ENCODE results near the gene NTRK2. TPM values are rescaled to one million over a fixed set of nuclear protein-coding genes. Genes with fewer than 3 reads are reported as not detected.

Gene NTRK2
- total RNA-seq, 5 donors from 2014 or later (not counting 1 experiment from before 2014, with no cell fraction given) = 0.05 to 0.39 (median 0.12) TPM; not detected in 1

DNA sequence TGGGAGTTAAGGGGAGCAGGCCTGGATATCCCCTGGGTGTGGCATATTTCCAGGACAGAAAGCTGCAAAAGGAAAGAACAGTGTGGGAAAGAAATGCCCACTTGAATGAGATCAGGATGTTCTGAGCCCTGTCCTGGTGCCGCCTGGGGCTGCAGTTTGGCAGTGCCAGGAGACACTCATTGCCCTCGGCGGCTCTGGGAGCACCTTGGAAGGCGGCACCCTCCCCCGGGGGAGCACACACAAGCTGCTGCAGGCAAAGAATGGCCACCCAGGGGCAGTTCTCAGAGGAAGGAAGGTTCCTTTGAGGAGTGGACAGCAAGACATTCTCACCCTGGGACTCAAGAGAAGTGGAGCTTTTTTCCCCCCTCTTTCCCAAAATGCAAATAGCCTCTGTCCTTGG lies 305.3 kb downstream of the NTRK2 start:
- H3K27me3 Mint-ChIP-seq = peaks cover 3% of the 10 kb centered on the region in 2 donors
- H3K36me3 ChIP-seq (ENCODE audit: control insufficient read depth in 2 of 2, extremely low read depth in 1 of 2, insufficient read depth in 1 of 2, low read length in 1 of 2) = no peaks in the 10 kb centered on the region
- no peaks in the 10 kb centered on the region for H3K36me3 Mint-ChIP-seq
- no peaks in the 10 kb centered on the region for H3K4me1 ChIP-seq (ENCODE audit: control insufficient read depth in 1 of 2, extremely low read depth in 1 of 2, insufficient read depth in 2 of 2, low read length in 2 of 2)
- H3K4me1 Mint-ChIP-seq = no peaks in the 10 kb centered on the region
- ChIA-PET CTCF (no interaction called here), POLR2A (no interaction called here)
- no peak overlapping the region for H3K27ac ChIP-seq (ENCODE audit: low read length)
- ATAC-seq (replicated peaks in 1 of 4) = no peak
- no peak overlapping the region for H3K4me3 Mint-ChIP-seq
- 87% methylated on average over 3 of the region's 5 CpGs for WGBS (ENCODE audit: insufficient coverage)
- no peak for DNase-seq
- no peak overlapping the region for H3K27ac Mint-ChIP-seq
- H3K9me3 ChIP-seq = no peaks in the 10 kb centered on the region
- peaks cover 0 to 7% (median 0%) of the 10 kb centered on the region in 3 donors for H3K9me3 Mint-ChIP-seq
- peaks cover 0 to 4% of the 10 kb centered on the region in 2 experiments for H3K27me3 ChIP-seq (replicated peaks in 1 of 2; ENCODE audit: control insufficient read depth in 2 of 2, extremely low read depth in 1 of 2, insufficient read depth in 2 of 2, low read length in 1 of 2)
- H3K4me3 ChIP-seq (ENCODE audit: control insufficient read depth in 1 of 2, extremely low read depth in 1 of 2, low read length in 1 of 2) = no peak overlapping the region

DNA sequence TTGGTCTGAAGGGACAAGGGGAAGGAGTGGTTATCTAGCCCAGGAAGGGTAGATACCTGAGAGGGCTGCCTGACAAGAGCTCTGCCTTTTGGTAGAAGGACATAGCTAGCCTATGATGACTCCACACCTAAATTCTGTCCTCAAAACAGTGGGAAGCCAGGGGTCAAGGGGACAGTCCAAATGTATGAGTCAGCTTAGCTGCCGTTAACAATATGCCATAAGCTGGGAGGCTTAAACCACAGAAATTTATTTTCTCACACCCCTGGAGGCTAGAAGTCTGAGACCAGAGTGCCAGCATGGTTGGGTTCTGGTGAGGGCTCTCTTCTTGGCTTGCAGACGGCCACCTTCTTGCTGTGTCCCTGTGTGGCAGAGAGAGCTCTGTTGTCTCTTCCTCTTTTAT lies 306.4 kb downstream of the NTRK2 start:
- H3K4me1 Mint-ChIP-seq = no peaks in the 10 kb centered on the region
- no peak for DNase-seq
- Histone ChIP-seq H3K4me1 (ENCODE audit: control insufficient read depth in 1 of 2, extremely low read depth in 1 of 2, insufficient read depth in 2 of 2, low read length in 2 of 2) (no peaks in the 10 kb centered on the region), H3K27ac (ENCODE audit: low read length) (no peak overlapping the region), H3K9me3 (no peaks in the 10 kb centered on the region), H3K27me3 (replicated peaks in 1 of 2; ENCODE audit: control insufficient read depth in 2 of 2, extremely low read depth in 1 of 2, insufficient read depth in 2 of 2, low read length in 1 of 2) (peaks cover 0 to 4% of the 10 kb centered on the region in 2 experiments), H3K4me3 (ENCODE audit: control insufficient read depth in 1 of 2, extremely low read depth in 1 of 2, low read length in 1 of 2) (no peak overlapping the region), H3K36me3 (ENCODE audit: control insufficient read depth in 2 of 2, extremely low read depth in 1 of 2, insufficient read depth in 1 of 2, low read length in 1 of 2) (no peaks in the 10 kb centered on the region)
- no peak overlapping the region for H3K27ac Mint-ChIP-seq
- H3K9me3 Mint-ChIP-seq = peaks cover 0 to 7% (median 0%) of the 10 kb centered on the region in 3 donors
- ChIA-PET POLR2A (no interaction called here), CTCF (no interaction called here)
- peaks cover under 1% of the 10 kb centered on the region in 2 donors for H3K27me3 Mint-ChIP-seq
- no CpG with 5 or more reads among the region's 2 CpGs for WGBS (ENCODE audit: insufficient coverage)
- ATAC-seq (replicated peaks in 1 of 4) = no peak
- H3K4me3 Mint-ChIP-seq = no peak overlapping the region
- no peaks in the 10 kb centered on the region for H3K36me3 Mint-ChIP-seq

DNA sequence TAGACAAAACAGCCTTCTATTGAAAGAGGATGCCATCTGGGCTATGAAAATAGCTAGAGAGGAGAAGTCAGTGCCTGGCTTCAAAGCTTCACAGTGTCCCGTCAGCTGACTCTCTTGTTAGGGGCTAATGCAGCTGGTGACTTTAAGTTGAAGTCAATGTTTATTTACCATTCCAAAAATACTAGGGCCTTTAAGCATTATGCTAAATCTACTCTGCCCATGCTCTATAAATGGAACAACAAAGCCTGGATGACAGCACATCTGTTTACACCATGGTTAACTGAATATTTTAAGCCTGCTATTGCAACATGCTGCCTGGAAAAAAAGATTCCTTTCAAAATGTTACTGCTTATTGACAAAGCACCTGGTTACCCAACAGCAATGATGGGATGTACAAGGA lies 309.1 kb downstream of the NTRK2 start:
- Mint-ChIP-seq H3K27me3 (peaks cover 0 to 2% of the 10 kb centered on the region in 2 donors), H3K36me3 (no peaks in the 10 kb centered on the region), H3K4me1 (no peaks in the 10 kb centered on the region), H3K27ac (no peak overlapping the region), H3K4me3 (no peak overlapping the region), H3K9me3 (peaks cover 0 to 7% (median 0%) of the 10 kb centered on the region in 3 donors)
- no peaks in the 10 kb centered on the region for H3K36me3 ChIP-seq (ENCODE audit: control insufficient read depth in 2 of 2, extremely low read depth in 1 of 2, insufficient read depth in 1 of 2, low read length in 1 of 2)
- ATAC-seq (replicated peaks in 1 of 4) (no peak), DNase-seq (no peak)
- H3K27ac ChIP-seq (ENCODE audit: low read length) = no peak overlapping the region
- H3K9me3 ChIP-seq = no peaks in the 10 kb centered on the region
- no CpG with 5 or more reads among the region's 1 CpG for WGBS (ENCODE audit: insufficient coverage)
- ChIA-PET POLR2A (no interaction called here), CTCF (no interaction called here)
- peaks cover 0 to 4% of the 10 kb centered on the region in 2 experiments for H3K27me3 ChIP-seq (replicated peaks in 1 of 2; ENCODE audit: control insufficient read depth in 2 of 2, extremely low read depth in 1 of 2, insufficient read depth in 2 of 2, low read length in 1 of 2)
- no peaks in the 10 kb centered on the region for H3K4me1 ChIP-seq (ENCODE audit: control insufficient read depth in 1 of 2, extremely low read depth in 1 of 2, insufficient read depth in 2 of 2, low read length in 2 of 2)
- no peak overlapping the region for H3K4me3 ChIP-seq (ENCODE audit: control insufficient read depth in 1 of 2, extremely low read depth in 1 of 2, low read length in 1 of 2)

DNA sequence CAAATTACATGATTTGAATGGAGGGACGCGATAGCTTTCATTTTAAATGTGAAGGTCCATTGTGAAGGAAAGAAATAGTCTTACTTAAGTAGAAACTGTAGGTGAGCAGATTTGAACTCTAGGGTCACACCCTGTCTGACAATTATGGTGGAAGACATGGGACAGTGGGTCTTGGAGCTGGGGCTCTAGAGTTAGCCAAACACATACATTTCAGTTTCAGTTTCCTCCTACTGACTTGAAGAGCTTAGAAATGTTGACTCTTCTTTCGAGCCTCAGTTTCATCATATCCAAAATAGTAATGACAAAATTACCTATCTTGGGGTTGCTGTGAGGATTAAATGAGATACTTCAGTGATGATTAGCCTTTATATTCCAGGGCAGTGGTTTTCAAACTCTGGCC lies 314.2 kb downstream of the NTRK2 start:
- no peak for ATAC-seq (replicated peaks in 1 of 4)
- H3K9me3 Mint-ChIP-seq = no peaks in the 10 kb centered on the region
- CTCF ChIA-PET = no interaction called here

DNA sequence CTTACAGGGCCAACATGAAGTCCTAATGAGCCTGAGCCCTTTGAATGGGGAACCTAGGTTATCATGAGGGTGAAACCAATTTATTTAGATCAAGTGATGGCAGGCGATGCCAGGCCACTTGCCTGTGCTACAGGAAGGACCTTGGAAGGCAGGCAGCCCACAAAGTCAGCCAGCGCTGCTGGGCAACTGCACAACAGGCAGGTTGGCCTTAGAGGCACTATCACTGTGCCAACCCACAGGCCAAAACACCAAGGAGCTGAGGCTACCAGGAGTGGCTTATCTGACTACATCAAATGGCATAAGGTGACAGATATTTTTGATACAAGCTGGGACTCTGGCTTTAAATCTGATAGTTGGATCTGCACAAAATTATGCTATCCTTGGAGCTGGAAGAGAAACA lies 319.1 kb downstream of the NTRK2 start:
- Mint-ChIP-seq H3K27me3 (peaks cover 0 to 9% of the 10 kb centered on the region in 2 donors), H3K36me3 (no peaks in the 10 kb centered on the region), H3K4me3 (no peak overlapping the region), H3K4me1 (no peaks in the 10 kb centered on the region), H3K27ac (no peak overlapping the region), H3K9me3 (no peaks in the 10 kb centered on the region)
- Histone ChIP-seq H3K27me3 (replicated peaks in 1 of 2; ENCODE audit: control insufficient read depth in 2 of 2, extremely low read depth in 1 of 2, insufficient read depth in 2 of 2, low read length in 1 of 2) (peaks cover 0 to 4% of the 10 kb centered on the region in 2 experiments), H3K9me3 (no peaks in the 10 kb centered on the region), H3K27ac (ENCODE audit: low read length) (no peak overlapping the region), H3K4me1 (ENCODE audit: control insufficient read depth in 1 of 2, extremely low read depth in 1 of 2, insufficient read depth in 2 of 2, low read length in 2 of 2) (no peaks in the 10 kb centered on the region), H3K4me3 (ENCODE audit: control insufficient read depth in 1 of 2, extremely low read depth in 1 of 2, low read length in 1 of 2) (no peak overlapping the region), H3K36me3 (ENCODE audit: control insufficient read depth in 2 of 2, extremely low read depth in 1 of 2, insufficient read depth in 1 of 2, low read length in 1 of 2) (no peaks in the 10 kb centered on the region)
- ChIA-PET CTCF (interaction anchor here in 1 of 2 donors (0.6 kb wide), 1 partner anchor 11 kb away, joined by 3 read pairs; no protein-coding TSS in a partner anchor), POLR2A (no interaction called here)
- DNase-seq (no peak), ATAC-seq (replicated peaks in 1 of 4) (no peak)
- 64% methylated on average over 2 of the region's 2 CpGs for WGBS (ENCODE audit: insufficient coverage)

More for the DNA sequence above, 314.2 kb downstream of the NTRK2 start:
- Mint-ChIP-seq H3K4me1 (no peaks in the 10 kb centered on the region), H3K36me3 (no peaks in the 10 kb centered on the region), H3K4me3 (no peak overlapping the region), H3K27me3 (peaks cover 2 to 5% of the 10 kb centered on the region in 2 donors), H3K27ac (no peak overlapping the region)
- Histone ChIP-seq H3K27me3 (replicated peaks in 1 of 2; ENCODE audit: control insufficient read depth in 2 of 2, extremely low read depth in 1 of 2, insufficient read depth in 2 of 2, low read length in 1 of 2) (no peaks in the 10 kb centered on the region), H3K27ac (ENCODE audit: low read length) (no peak overlapping the region), H3K4me3 (ENCODE audit: control insufficient read depth in 1 of 2, extremely low read depth in 1 of 2, low read length in 1 of 2) (no peak overlapping the region), H3K9me3 (no peaks in the 10 kb centered on the region), H3K4me1 (ENCODE audit: control insufficient read depth in 1 of 2, extremely low read depth in 1 of 2, insufficient read depth in 2 of 2, low read length in 2 of 2) (no peaks in the 10 kb centered on the region), H3K36me3 (ENCODE audit: control insufficient read depth in 2 of 2, extremely low read depth in 1 of 2, insufficient read depth in 1 of 2, low read length in 1 of 2) (no peaks in the 10 kb centered on the region)
- no CpG with 5 or more reads among the region's 3 CpGs for WGBS (ENCODE audit: insufficient coverage)
- no peak for DNase-seq
- POLR2A ChIA-PET = no interaction called here

DNA sequence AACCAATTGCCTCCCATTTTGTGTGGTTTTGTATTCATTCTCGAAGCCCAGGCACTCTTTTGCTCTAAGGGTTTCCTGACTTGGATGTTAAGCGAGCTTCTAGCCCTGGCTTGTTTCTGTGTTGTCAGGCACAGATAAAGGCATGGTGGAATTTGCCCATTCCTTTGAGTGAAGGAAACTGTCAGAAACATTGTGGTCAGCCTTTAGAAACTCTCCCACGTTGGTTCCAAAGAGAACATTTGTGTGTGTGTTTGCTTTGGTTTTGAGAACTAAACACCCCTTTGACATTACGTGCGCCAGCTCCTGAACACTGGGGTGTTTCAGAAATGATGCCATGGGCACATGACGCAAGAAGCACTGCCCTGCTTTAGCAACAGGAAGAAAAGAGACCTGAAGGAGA lies 320.9 kb downstream of the NTRK2 start:
- DNase-seq (no peak), ATAC-seq (replicated peaks in 1 of 4) (no peak)
- H3K27me3 Mint-ChIP-seq = peaks cover 3 to 15% of the 10 kb centered on the region in 2 donors
- H3K36me3 Mint-ChIP-seq = no peaks in the 10 kb centered on the region
- H3K4me1 Mint-ChIP-seq = no peaks in the 10 kb centered on the region
- H3K9me3 ChIP-seq = no peaks in the 10 kb centered on the region
- no peak overlapping the region for H3K4me3 ChIP-seq (ENCODE audit: control insufficient read depth in 1 of 2, extremely low read depth in 1 of 2, low read length in 1 of 2)
- ChIA-PET POLR2A (no interaction called here), CTCF (no interaction called here)
- no peak overlapping the region for H3K4me3 Mint-ChIP-seq
- WGBS (ENCODE audit: insufficient coverage) = 65% methylated on average over 2 of the region's 6 CpGs
- peaks cover 0 to 4% of the 10 kb centered on the region in 2 experiments for H3K27me3 ChIP-seq (replicated peaks in 1 of 2; ENCODE audit: control insufficient read depth in 2 of 2, extremely low read depth in 1 of 2, insufficient read depth in 2 of 2, low read length in 1 of 2)
- no peaks in the 10 kb centered on the region for H3K36me3 ChIP-seq (ENCODE audit: control insufficient read depth in 2 of 2, extremely low read depth in 1 of 2, insufficient read depth in 1 of 2, low read length in 1 of 2)
- no peaks in the 10 kb centered on the region for H3K4me1 ChIP-seq (ENCODE audit: control insufficient read depth in 1 of 2, extremely low read depth in 1 of 2, insufficient read depth in 2 of 2, low read length in 2 of 2)
- H3K27ac Mint-ChIP-seq = no peak overlapping the region
- H3K9me3 Mint-ChIP-seq = no peaks in the 10 kb centered on the region
- H3K27ac ChIP-seq (ENCODE audit: low read length) = no peak overlapping the region
